A549 (cell line): ENCODE results near the gene IGF1R. TPM values are rescaled to one million over a fixed set of nuclear protein-coding genes. Genes with fewer than 3 reads are reported as not detected.
A peak's percentile ranks its signal among the peaks of the same experiment; 100 is the strongest.

Source experiments
- ATAC-seq, 2 experiments: fragments of 200-7000 bp in 1 of 2; fragments of >200 bp in 1 of 2; cut with Nextera tagmentation in 1 of 2; cut with Tn5 transposase in 1 of 2; 3 replicates each; pipeline versions ENCODE4 v1.8.0 to v1.9.1; 2018 to 2020; ENCODE audit warnings: mild to moderate bottlenecking in 1 of 2, moderate library complexity in 1 of 2
- CTCF ChIA-PET: fragments of 300-600 bp; sonication (Branson Sonifier 250); formaldehyde crosslinking; extraction: SDS; loops from one replicate; lab custom pipeline; 2021; ENCODE audit warnings: antibody characterized with exemption, inconsistent platforms; lab: Yijun Ruan, JAX
- POLR2A ChIA-PET: fragments of 350-600 bp; formaldehyde crosslinking; extraction: SDS; loops from one replicate; lab custom pipeline; 2021; ENCODE audit warnings: antibody characterized with exemption, inconsistent platforms; lab: Yijun Ruan, JAX
- DNase-seq, 2 experiments: peaks; one replicate each; pipeline versions ENCODE4 v3.0.0 to v3.0.0-alpha.2; 2011 to 2016; ENCODE audit warnings: low read depth in 1 of 2, low spot score in 1 of 2
- FAIRE-seq: peaks from 2 replicates; lab custom pipeline; 2011; peaks lifted over from hg19 to GRCh38; lab: Jason Lieb, UNC
- H3K27ac ChIP-seq, 2 experiments: fragments of >200 bp; sonication (Bioruptor Twin); formaldehyde crosslinking; 3 replicates each; pipeline ENCODE4 v1.5.1; 2016 to 2017
- H3K4me1 ChIP-seq: fragments of >200 bp; sonication (Bioruptor Twin); formaldehyde crosslinking; 3 replicates; pipeline ENCODE4 v1.6.1; 2016
- H3K4me2 ChIP-seq: fragments of >200 bp; sonication (Bioruptor Twin); formaldehyde crosslinking; 3 replicates; pipeline ENCODE4 v1.6.1; 2016
- H3K4me3 ChIP-seq: fragments of >200 bp; sonication (Bioruptor Twin); formaldehyde crosslinking; 3 replicates; pipeline ENCODE4 v1.5.1; 2016
- H3K9me3 ChIP-seq: fragments of >200 bp; sonication (Bioruptor Twin); formaldehyde crosslinking; 3 replicates; pipeline ENCODE4 v1.6.1; 2016
- ATOH8 ChIP-seq: fragments of 250-450 bp; sonication (Bioruptor Pico); IDR thresholded peaks from 2 replicates; pipeline ENCODE4 v1.5.0; 2020; ENCODE audit warnings: low read depth, mild to moderate bottlenecking, moderate library complexity
- CBX2 ChIP-seq: fragments of 200-600 bp; sonication (generic); IDR thresholded peaks from 2 replicates; pipeline ENCODE4 v1.6.1; 2016; ENCODE audit warnings: low read depth, mild to moderate bottlenecking, borderline replicate concordance
- CBX8 ChIP-seq: fragments of 200-600 bp; sonication (generic); IDR thresholded peaks from 2 replicates; pipeline ENCODE4 v1.6.1; 2016
- CHD4 ChIP-seq: fragments of 200-600 bp; sonication (generic); IDR thresholded peaks from 2 replicates; pipeline ENCODE4 v1.6.1; 2016; ENCODE audit warnings: antibody characterized with exemption, mild to moderate bottlenecking, borderline replicate concordance
- E2F6 ChIP-seq: IDR thresholded peaks from 2 replicates; pipeline ENCODE4 v1.6.1; 2012; ENCODE audit warnings: low read depth, borderline replicate concordance
- EHF ChIP-seq: fragments of 250-450 bp; sonication (Bioruptor Pico); IDR thresholded peaks from 2 replicates; pipeline ENCODE4 v1.5.0; 2020; ENCODE audit warnings: mild to moderate bottlenecking
- EHMT2 ChIP-seq: fragments of 200-600 bp; sonication (generic); IDR thresholded peaks from 2 replicates; pipeline ENCODE4 v1.6.1; 2016; ENCODE audit warnings: antibody characterized with exemption, low read depth, mild to moderate bottlenecking, moderate library complexity
- EP300 ChIP-seq, 2 experiments: fragments of >200 bp; sonication (Bioruptor Twin); formaldehyde crosslinking; IDR thresholded peaks; 2 replicates in 1 of 2; 3 replicates in 1 of 2; pipeline ENCODE4 v1.6.1; 2016 to 2017
- FOSL2 ChIP-seq, 2 experiments: fragments of 450-650 bp in 1 of 2; fragments of >200 bp in 1 of 2; sonication (Bioruptor Twin) in 1 of 2; formaldehyde crosslinking; IDR thresholded peaks; 2 replicates each; pipeline versions ENCODE4 v1.5.0 to v1.6.1; 2016 to 2020; ENCODE audit warnings: mild to moderate bottlenecking in 1 of 2, moderate library complexity in 1 of 2
- FOXS1 ChIP-seq: fragments of 250-450 bp; sonication (Bioruptor Pico); IDR thresholded peaks from 2 replicates; pipeline ENCODE4 v1.5.0; 2020; ENCODE audit warnings: mild to moderate bottlenecking, moderate library complexity
- HES2 ChIP-seq: fragments of >200 bp; sonication (Bioruptor Twin); formaldehyde crosslinking; IDR thresholded peaks from 2 replicates; pipeline ENCODE4 v1.6.1; 2016
- KDM1A ChIP-seq: fragments of 200-600 bp; sonication (generic); IDR thresholded peaks from 2 replicates; pipeline ENCODE4 v1.6.1; 2016; ENCODE audit warnings: low read depth, mild to moderate bottlenecking
- NPAS2 ChIP-seq: fragments of 250-450 bp; sonication (Bioruptor Pico); IDR thresholded peaks from 2 replicates; pipeline ENCODE4 v1.8.0; 2022; ENCODE audit warnings: mild to moderate bottlenecking, moderate library complexity, borderline replicate concordance
- POLR2A ChIP-seq: IDR thresholded peaks from 2 replicates; pipeline ENCODE4 v1.6.1; 2012; ENCODE audit warnings: mild to moderate bottlenecking, low read length
- RAD21 ChIP-seq, 2 experiments: fragments of >200 bp in 1 of 2; sonication (Bioruptor Twin) in 1 of 2; formaldehyde crosslinking in 1 of 2; IDR thresholded peaks in 1 of 2; conservative IDR thresholded peaks in 1 of 2; 2 replicates in 1 of 2; 3 replicates in 1 of 2; pipeline ENCODE4 v1.6.1; 2012 to 2018; ENCODE audit warnings: inconsistent platforms in 1 of 2
- RCOR1 ChIP-seq: fragments of 150-350 bp; IDR thresholded peaks from 2 replicates; pipeline ENCODE4 v1.6.1; 2014; ENCODE audit warnings: antibody characterized with exemption, low read length, low read depth
- RNF2 ChIP-seq: fragments of 200-600 bp; sonication (generic); IDR thresholded peaks from 2 replicates; pipeline ENCODE4 v1.6.1; 2016; ENCODE audit warnings: low read depth, mild to moderate bottlenecking, antibody characterized with exemption, moderate library complexity, borderline replicate concordance
- SREBF2 ChIP-seq: fragments of 450-650 bp; IDR thresholded peaks from 2 replicates; pipeline ENCODE4 v1.6.1; 2014; ENCODE audit warnings: mild to moderate bottlenecking, moderate library complexity
- ZC3H11A ChIP-seq: fragments of 450-650 bp; IDR thresholded peaks from 2 replicates; pipeline ENCODE4 v1.6.1; 2014; ENCODE audit warnings: antibody characterized with exemption, mild to moderate bottlenecking
- ZSCAN20 ChIP-seq: fragments of 250-450 bp; sonication (Bioruptor Pico); IDR thresholded peaks from 2 replicates; pipeline ENCODE4 v1.8.0; 2022; ENCODE audit warnings: mild to moderate bottlenecking, moderate library complexity
- WGBS: methylation state at CpG from one replicate; pipeline ENCODE4 v1.1.6; 2017; ENCODE audit errors: missing lambda C conversion rate; 5-methylcytosine and 5-hydroxymethylcytosine counted together
- polyA plus RNA-seq, 4 experiments: library from polyadenylated mRNA; depleted of rRNA in 3 of 4; stranded (reverse); fragments of >200 nt; fragmentation: RNase III in 1 of 4; extraction: RNeasy Plus Mini Kit Qiagen cat#74134 plus additional on column Dnase treatment in 1 of 4; gene quantifications; 2 replicates in 3 of 4; 3 replicates in 1 of 4; pipeline ENCODE4 v1.2.3, GENCODE V29; 2011 to 2017
- TF ChIP-seq, protein P1 (sequence below): IDR thresholded peaks from 2 replicates; pipeline ENCODE4 v1.6.1; 2012

IGF1R gene
- polyA plus RNA-seq, 2 of the 4 experiments (the other 2 are of a cell fraction): 42.6 to 69.5 TPM

DNA sequence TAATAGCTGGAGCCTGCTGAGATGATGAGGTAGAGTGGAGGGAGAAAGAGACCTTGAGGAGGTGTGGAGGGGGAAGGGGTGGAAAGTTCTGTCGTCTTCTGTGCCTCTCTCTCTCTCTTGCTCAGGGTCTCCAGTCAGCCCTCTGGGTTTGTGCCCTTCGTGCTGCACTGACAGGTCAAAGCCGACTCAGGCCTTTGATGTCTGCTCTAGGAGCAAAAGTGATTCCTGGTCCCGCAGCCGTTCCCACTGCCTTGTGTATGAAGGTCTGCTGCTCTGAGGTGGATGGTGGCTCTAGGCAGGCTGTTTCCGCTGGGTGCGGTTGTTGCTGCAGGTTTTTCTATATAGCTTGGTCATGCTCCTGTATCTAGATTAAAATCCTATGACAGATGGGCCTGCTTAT lies 89.4 kb downstream of the IGF1R start (continued):
- no peak for TF ChIP-seq ATOH8 (CRISPR knock-in tag)
- no peak for TF ChIP-seq RNF2
- TF ChIP-seq, all 56 proteins: peak for 0

DNA sequence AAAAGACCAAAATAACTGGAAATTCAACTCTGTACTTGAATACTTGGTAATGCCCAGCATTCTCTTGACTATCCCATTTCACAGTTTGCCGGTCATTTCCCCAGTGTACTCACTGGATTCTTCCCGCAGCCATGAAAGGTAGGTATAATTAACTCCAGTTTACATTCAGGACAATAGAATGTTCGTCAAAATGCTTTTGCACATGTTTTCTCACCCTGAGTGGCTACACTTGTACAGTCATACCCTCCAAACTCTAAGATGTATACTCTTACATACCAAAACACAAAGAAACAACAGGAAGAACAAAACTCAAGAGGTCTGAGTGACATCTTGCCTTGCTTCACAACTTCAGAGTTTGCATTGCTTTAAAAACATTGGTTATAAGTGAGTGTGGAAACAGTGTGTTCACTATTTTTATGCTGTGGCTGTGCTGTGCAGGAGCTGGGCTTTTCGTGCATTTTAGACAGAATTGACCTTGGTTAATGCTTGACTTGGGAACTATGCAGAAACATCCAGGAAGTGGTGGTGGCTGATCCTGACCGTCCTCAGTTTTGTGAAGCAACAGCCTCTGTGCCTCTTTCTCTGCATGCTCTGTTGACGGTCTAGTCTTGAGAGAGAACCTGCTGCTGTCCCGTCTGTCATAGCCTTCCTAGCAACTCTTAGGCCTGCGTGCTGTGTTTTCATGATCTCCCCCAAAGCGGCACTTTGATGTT lies 90.5 kb downstream of the IGF1R start:
- TF ChIP-seq FOSL2 (IDR thresholded peaks at IDR 0.05): no peak
- TF ChIP-seq FOSL2 (CRISPR knock-in tag; IDR thresholded peaks at IDR 0.05): no peak
- TF ChIP-seq, protein P1, sequence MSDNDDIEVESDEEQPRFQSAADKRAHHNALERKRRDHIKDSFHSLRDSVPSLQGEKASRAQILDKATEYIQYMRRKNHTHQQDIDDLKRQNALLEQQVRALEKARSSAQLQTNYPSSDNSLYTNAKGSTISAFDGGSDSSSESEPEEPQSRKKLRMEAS: no peak
- no peak for TF ChIP-seq EP300 (IDR thresholded peaks at IDR 0.05)
- TF ChIP-seq FOXS1 (CRISPR knock-in tag): no peak
- TF ChIP-seq E2F6: no peak
- TF ChIP-seq RAD21 (conservative IDR thresholded peaks at IDR 0.05 in 1 of 2, IDR thresholded peaks at IDR 0.05 in 1 of 2): no peak
- TF ChIP-seq CBX2: no peak
- TF ChIP-seq EHMT2: no peak
- no peak for TF ChIP-seq SREBF2
- no peak for TF ChIP-seq ZC3H11A
- ChIA-PET POLR2A (no interaction called here), CTCF (interaction anchor here (1.6 to 4.1 kb wide), 3 partner anchors 11 to 36 kb away, joined by 3 to 16 read pairs (median 5); no protein-coding TSS in a partner anchor)
- DNase-seq (no peak), ATAC-seq (no peak), FAIRE-seq (no peak)
- Histone ChIP-seq H3K4me2 (peak overlapping the region; percentile 19; the same call in 2 of the 3 replicates), H3K9me3 (no peaks in the 10 kb centered on the region), H3K4me3 (no peak overlapping the region), H3K27ac (no peak overlapping the region), H3K4me1 (peaks cover 65% of the 10 kb centered on the region)
- 73% methylated on average over 9 of the region's 9 CpGs for WGBS

DNA sequence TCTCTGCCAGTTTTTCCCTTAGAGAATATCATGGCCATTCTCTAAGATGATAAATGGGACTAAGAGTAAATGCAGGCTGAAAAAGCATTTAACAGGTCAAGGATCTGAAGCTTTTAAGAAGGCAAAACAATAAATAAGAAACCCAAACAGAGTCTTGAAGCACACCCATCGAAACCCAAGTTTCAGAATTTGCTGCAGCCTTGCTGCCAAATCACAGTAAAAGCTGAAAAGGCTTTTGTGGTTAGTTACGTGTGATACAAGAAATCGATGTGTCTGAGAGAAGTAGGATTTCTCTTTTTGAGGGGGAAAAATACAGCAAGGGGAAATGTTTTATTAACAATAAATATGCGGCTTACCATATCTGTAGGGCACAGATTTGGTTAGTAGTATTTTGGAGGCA lies 92.0 kb downstream of the IGF1R start:
- Histone ChIP-seq H3K4me2 (no peak overlapping the region), H3K9me3 (no peaks in the 10 kb centered on the region), H3K4me1 (peaks cover 65% of the 10 kb centered on the region), H3K27ac (no peak overlapping the region), H3K4me3 (no peak overlapping the region)
- 92% methylated on average over 4 of the region's 4 CpGs for WGBS
- FAIRE-seq (peak; percentile 90), DNase-seq (no peak), ATAC-seq (no peak)
- TF ChIP-seq KDM1A: no peak
- no peak for TF ChIP-seq FOXS1 (CRISPR knock-in tag)
- no peak for TF ChIP-seq RCOR1
- TF ChIP-seq SREBF2: no peak
- TF ChIP-seq HES2: no peak
- no peak for TF ChIP-seq EHF
- TF ChIP-seq NPAS2 (CRISPR knock-in tag): no peak
- TF ChIP-seq FOSL2 (IDR thresholded peaks at IDR 0.05): no peak
- TF ChIP-seq FOSL2 (CRISPR knock-in tag; IDR thresholded peaks at IDR 0.05): no peak
- no peak for TF ChIP-seq ZSCAN20
- no peak for TF ChIP-seq POLR2A
- TF ChIP-seq, protein P1: no peak
- TF ChIP-seq CBX8: no peak
- no peak for TF ChIP-seq E2F6
- no peak for TF ChIP-seq CHD4
- TF ChIP-seq RNF2: no peak
- ChIA-PET POLR2A (no interaction called here), CTCF (interaction anchor here (0.7 to 4.1 kb wide), 5 partner anchors 10 to 81 kb away, joined by 3 to 16 read pairs (median 3); no protein-coding TSS in a partner anchor)
